ENCODE results near the gene RBM14. TPM values are rescaled to one million over a fixed set of nuclear protein-coding genes. Genes with fewer than 3 reads are reported as not detected.

The RBM14 gene
- total and polyA plus RNA-seq, 2 of the 4 experiments (the other 2 are of a cell fraction): 9.3 to 31.1 TPM

GRCh38 chr11:66592457-66593302 lies 23.8 kb upstream of the RBM14 start, which contains the start of the genes CCDC87 and CCS:
TSS of gene CCDC87 (minus strand) at chr11:66593063. CDS start at chr11:66593015, 48 bp downstream.
TSS of gene CCS (plus strand) at chr11:66593185. CDS start at chr11:66593262, 77 bp downstream.
- 0 out of 2 replicates have a peak, but pooled peaks have one; percentile 6 for TF ChIP-seq MAZ (IDR thresholded peaks at IDR 0.05; ENCODE audit: borderline replicate concordance, low read depth, low read length)
- TF ChIP-seq, protein P1, sequence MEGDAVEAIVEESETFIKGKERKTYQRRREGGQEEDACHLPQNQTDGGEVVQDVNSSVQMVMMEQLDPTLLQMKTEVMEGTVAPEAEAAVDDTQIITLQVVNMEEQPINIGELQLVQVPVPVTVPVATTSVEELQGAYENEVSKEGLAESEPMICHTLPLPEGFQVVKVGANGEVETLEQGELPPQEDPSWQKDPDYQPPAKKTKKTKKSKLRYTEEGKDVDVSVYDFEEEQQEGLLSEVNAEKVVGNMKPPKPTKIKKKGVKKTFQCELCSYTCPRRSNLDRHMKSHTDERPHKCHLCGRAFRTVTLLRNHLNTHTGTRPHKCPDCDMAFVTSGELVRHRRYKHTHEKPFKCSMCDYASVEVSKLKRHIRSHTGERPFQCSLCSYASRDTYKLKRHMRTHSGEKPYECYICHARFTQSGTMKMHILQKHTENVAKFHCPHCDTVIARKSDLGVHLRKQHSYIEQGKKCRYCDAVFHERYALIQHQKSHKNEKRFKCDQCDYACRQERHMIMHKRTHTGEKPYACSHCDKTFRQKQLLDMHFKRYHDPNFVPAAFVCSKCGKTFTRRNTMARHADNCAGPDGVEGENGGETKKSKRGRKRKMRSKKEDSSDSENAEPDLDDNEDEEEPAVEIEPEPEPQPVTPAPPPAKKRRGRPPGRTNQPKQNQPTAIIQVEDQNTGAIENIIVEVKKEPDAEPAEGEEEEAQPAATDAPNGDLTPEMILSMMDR (conservative IDR thresholded peaks at IDR 0.05; ENCODE audit: low read depth, low read length): peak; percentile 76
- TF ChIP-seq NFE2L2 (IDR thresholded peaks at IDR 0.05; ENCODE audit: low read depth, low read length): no peak
- peak; percentile 42 for TF ChIP-seq RAD21 (IDR thresholded peaks at IDR 0.05; ENCODE audit: low read length)
- TF ChIP-seq POLR2A (IDR thresholded peaks at IDR 0.05; ENCODE audit: low read depth, low read length): peak; percentile 90
- peak; percentile 34 for TF ChIP-seq SMC3 (IDR thresholded peaks at IDR 0.05; ENCODE audit: low read depth, low read length)
- TF ChIP-seq RCOR1 (IDR thresholded peaks at IDR 0.05; ENCODE audit: insufficient replicate concordance, low read length): no peak
- peak; percentile 19; the same call in 1 of the 2 replicates for TF ChIP-seq USF2 (IDR thresholded peaks at IDR 0.05; ENCODE audit: low read depth, low read length)
- in situ Hi-C loops (cut with MboI; ENCODE audit: low sequenced_read_pairs) (no loop called here), intact Hi-C loops (cut with micrococcal nuclease) (no loop called here), dilution Hi-C loops (cut with HindIII; ENCODE audit: low sequenced_read_pairs, unreplicated experiment) (no loop called here)
- Histone ChIP-seq H3K27me3 (ENCODE audit: control insufficient read depth, insufficient read depth, low read length) (no peaks in the 10 kb centered on the region), H3K23ac (ENCODE audit: low read depth, low read length) (peak within 1 kb of the TSS; percentile 87; the same call in 1 of the 2 replicates), H3K79me1 (ENCODE audit: low read depth in 1 of 2, low read length in 2 of 2) (peaks cover 23 to 35% of the 10 kb centered on the region in 2 experiments), H4K91ac (ENCODE audit: insufficient read depth, low read depth, low read length) (peak within 1 kb of the TSS; percentile 75), H3K4me1 (ENCODE audit: control insufficient read depth, insufficient read depth, low read length) (peaks cover 11% of the 10 kb centered on the region), H3K14ac (replicated peaks; ENCODE audit: low read depth, low read length) (peak within 1 kb of the TSS; percentile 95), H3K9ac (ENCODE audit: low read depth, low read length) (peak within 1 kb of the TSS; percentile 93), H3K18ac (ENCODE audit: low read depth, low read length) (peak within 1 kb of the TSS; percentile 25; the same call in 1 of the 2 replicates), H2AK5ac (ENCODE audit: low read depth, low read length) (peak within 1 kb of the TSS; percentile 46), H3K27ac (ENCODE audit: insufficient read depth, low read length) (peak within 1 kb of the TSS; percentile 85), H2AFZ (replicated peaks; ENCODE audit: low read length, poor library complexity) (peak within 1 kb of the TSS; percentile 99), H2BK5ac (ENCODE audit: low read depth, low read length, poor library complexity, severe bottlenecking) (peak within 1 kb of the TSS; percentile 75), H2BK120ac (ENCODE audit: low read depth, low read length) (peak within 1 kb of the TSS; percentile 20; the same call in 1 of the 2 replicates), H3K4me2 (ENCODE audit: low read depth, low read length) (peak within 1 kb of the TSS; percentile 89), H3K4me3 (ENCODE audit: insufficient read depth, low read depth, low read length) (peak within 1 kb of the TSS; percentile 71), H4K8ac (ENCODE audit: low read depth in 2 of 2, low read length in 2 of 2) (peak within 1 kb of the TSS; percentile 71 to 96), H4K5ac (ENCODE audit: low read depth, low read length) (peak within 1 kb of the TSS; percentile 58), H3K56ac (ENCODE audit: extremely low read depth, insufficient read depth, low read length) (peak within 1 kb of the TSS; percentile 79), H4K20me1 (ENCODE audit: insufficient read depth, low read length) (no peaks in the 10 kb centered on the region), H2BK20ac (ENCODE audit: low read depth, low read length) (no peak within 1 kb of the TSS), H2BK15ac (ENCODE audit: low read depth, low read length) (peak within 1 kb of the TSS; percentile 18; the same call in 1 of the 3 replicates), H2AK9ac (replicated peaks; ENCODE audit: low read depth, low read length, poor library complexity) (peak within 1 kb of the TSS; percentile 90), H3K9me3 (ENCODE audit: control insufficient read depth, insufficient read depth, low read length) (no peaks in the 10 kb centered on the region), H3K4ac (ENCODE audit: low read depth, low read length) (peak within 1 kb of the TSS; percentile 90), H3K9me1 (ENCODE audit: insufficient read depth, low read length) (peaks cover 19% of the 10 kb centered on the region), H3K36me3 (ENCODE audit: control insufficient read depth, insufficient read depth, low read length) (peaks cover 2% of the 10 kb centered on the region; the same call in 1 of the 2 replicates)
- 39% methylated on average over 29 of the region's 68 CpGs; no CpG with 5 or more reads in 1 of the 2 experiments for WGBS, 2 experiments (ENCODE audit: extremely low coverage in 2 of 2, insufficient read length in 1 of 2)
- CTCF ChIA-PET: interaction anchor here (0.9 to 1.1 kb wide), 3 partner anchors 13 to 45 kb away, joined by 3 to 5 read pairs (median 5); no protein-coding TSS in a partner anchor
- BruUV-seq (replicated peaks): no TSS peak
- POLR2A ChIA-PET (ENCODE audit: unreplicated experiment): interaction anchor here (0.7 kb wide), 1 partner anchor 112 kb away, joined by 3 read pairs; the partner anchor contains the start of gene DPP3
- peak; percentile 92 for DNase-seq
- ATAC-seq (ENCODE audit: low read depth): peak; percentile 99

All from IMR-90 (cell line).